Nucleus accumbens (tissue), 56 donors: Measurements from ENCODE around the gene LRCH4.
A peak's percentile ranks its signal among the peaks of the same experiment; 100 is the strongest.

Experiments used
- DNase-seq, 56 donors: peaks; one replicate each; lab custom pipeline; 2025; lab: John Stamatoyannopoulos, UW

Gene LRCH4

GRCh38 chr7:100583132-100584053, 2.5 kb downstream of the LRCH4 start:
- DNase-seq = peak in 15 of 56 donors; percentile 4 to 39 (median 20)

GRCh38 chr7:100582650-100583049, 3.3 kb downstream of the LRCH4 start:
- DNase-seq = no peak

GRCh38 chr7:100582041-100582579, 3.8 kb downstream of the LRCH4 start:
- no peak for DNase-seq

GRCh38 chr7:100580466-100581283, 5.3 kb downstream of the LRCH4 start:
- no peak for DNase-seq

GRCh38 chr7:100578246-100579183, 7.4 kb downstream of the LRCH4 start:
- DNase-seq = no peak

GRCh38 chr7:100577507-100577906, 8.4 kb downstream of the LRCH4 start:
- DNase-seq = no peak

GRCh38 chr7:100577103-100577502, 8.8 kb downstream of the LRCH4 start:
- no peak for DNase-seq

GRCh38 chr7:100576384-100576993, 9.4 kb downstream of the LRCH4 start:
- DNase-seq = no peak

- peak in 1 of 56 donors; percentile 16 for DNase-seq
Measured at GRCh38 chr7:100575746-100576383, 10.1 kb downstream of the LRCH4 start.

GRCh38 chr7:100575206-100575631, 10.7 kb downstream of the LRCH4 start:
- no peak for DNase-seq

- DNase-seq = no peak
Measured at GRCh38 chr7:100574362-100575205, 11.3 kb downstream of the LRCH4 start.

- DNase-seq = no peak
Measured at GRCh38 chr7:100573691-100574361, 12.1 kb downstream of the LRCH4 start, which contains the start of gene SAP25. Gene SAP25 (minus strand): TSS chr7:100573900. CDS start chr7:100573742, 158 bp downstream.

- DNase-seq = no peak
Measured at GRCh38 chr7:100572949-100573675, 12.8 kb downstream of the LRCH4 start.

GRCh38 chr7:100572281-100572948, 13.5 kb downstream of the LRCH4 start:
- DNase-seq = no peak

GRCh38 chr7:100571829-100572116, 14.2 kb downstream of the LRCH4 start:
- DNase-seq = no peak
